Transverse colon (tissue), 4 donors: Measurements from ENCODE around the gene RHOBTB3.

Source experiments
- EP300 ChIP-seq: sonication (generic); formaldehyde crosslinking; IDR thresholded peaks from one replicate; pipeline ENCODE4 v1.6.1; 2017; ENCODE audit warnings: antibody characterized with exemption, low read depth
- POLR2A ChIP-seq: fragments of 450-650 bp; IDR thresholded peaks from one replicate; pipeline ENCODE4 v1.6.1; 2016; ENCODE audit warnings: antibody characterized with exemption, mild to moderate bottlenecking, moderate library complexity
- POLR2AphosphoS5 ChIP-seq, 3 donors: sonication (generic); formaldehyde crosslinking; IDR thresholded peaks; one replicate each; pipeline ENCODE4 v1.6.1; 2016; ENCODE audit warnings: antibody characterized with exemption in 3 of 3
- TF ChIP-seq, protein P1 (sequence below), 5 experiments: fragments of 200-600 bp in 3 of 5; fragments of 450-650 bp in 2 of 5; sonication (generic) in 3 of 5; IDR thresholded peaks; 1 replicate in 2 of 5; 2 replicates in 3 of 5; pipeline ENCODE4 v1.5.1; 2016 to 2017; ENCODE audit warnings: antibody characterized with exemption in 5 of 5, inconsistent platforms in 3 of 5, mild to moderate bottlenecking in 2 of 5, moderate library complexity in 1 of 5

DNA sequence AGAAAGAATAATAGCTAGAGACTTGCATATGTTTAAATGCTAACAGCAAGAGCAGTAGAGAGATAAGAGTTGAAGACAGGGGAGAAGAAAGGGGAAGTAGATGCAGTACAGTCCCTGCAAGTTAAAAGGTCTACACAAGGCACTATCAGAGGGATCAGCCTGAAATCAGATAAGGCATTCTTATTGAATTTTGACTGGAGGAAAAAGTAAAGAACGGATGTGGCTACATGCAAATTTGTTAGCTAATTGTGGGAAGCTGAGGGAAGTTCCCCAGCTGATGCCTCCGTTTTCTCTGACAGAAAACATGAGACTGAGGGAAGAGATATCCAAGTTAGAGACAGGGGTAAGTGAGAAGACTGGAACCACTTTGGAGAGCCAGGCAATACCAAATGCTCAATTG lies 12.9 kb upstream of the RHOBTB3 start:
- TF ChIP-seq, protein P1, sequence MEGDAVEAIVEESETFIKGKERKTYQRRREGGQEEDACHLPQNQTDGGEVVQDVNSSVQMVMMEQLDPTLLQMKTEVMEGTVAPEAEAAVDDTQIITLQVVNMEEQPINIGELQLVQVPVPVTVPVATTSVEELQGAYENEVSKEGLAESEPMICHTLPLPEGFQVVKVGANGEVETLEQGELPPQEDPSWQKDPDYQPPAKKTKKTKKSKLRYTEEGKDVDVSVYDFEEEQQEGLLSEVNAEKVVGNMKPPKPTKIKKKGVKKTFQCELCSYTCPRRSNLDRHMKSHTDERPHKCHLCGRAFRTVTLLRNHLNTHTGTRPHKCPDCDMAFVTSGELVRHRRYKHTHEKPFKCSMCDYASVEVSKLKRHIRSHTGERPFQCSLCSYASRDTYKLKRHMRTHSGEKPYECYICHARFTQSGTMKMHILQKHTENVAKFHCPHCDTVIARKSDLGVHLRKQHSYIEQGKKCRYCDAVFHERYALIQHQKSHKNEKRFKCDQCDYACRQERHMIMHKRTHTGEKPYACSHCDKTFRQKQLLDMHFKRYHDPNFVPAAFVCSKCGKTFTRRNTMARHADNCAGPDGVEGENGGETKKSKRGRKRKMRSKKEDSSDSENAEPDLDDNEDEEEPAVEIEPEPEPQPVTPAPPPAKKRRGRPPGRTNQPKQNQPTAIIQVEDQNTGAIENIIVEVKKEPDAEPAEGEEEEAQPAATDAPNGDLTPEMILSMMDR (IDR thresholded peaks at IDR 0.05), result no peak
- no peak for TF ChIP-seq POLR2A
- TF ChIP-seq EP300, result no peak
- no peak for TF ChIP-seq POLR2AphosphoS5 (IDR thresholded peaks at IDR 0.05)
